Aorta (tissue), 5 donors: ENCODE data around the gene SDHAF3. TPM values are rescaled to one million over a fixed set of nuclear protein-coding genes. Genes with fewer than 3 reads are reported as not detected.

Experiments
- ATAC-seq: fragments of 200-7000 bp; cut with Tn5 transposase; one replicate; pipeline ENCODE4 v1.9.1; 2022; ENCODE audit warnings: moderate library complexity; ENCODE audit not compliant: low FRiP score
- DNase-seq, 2 donors: peaks; one replicate each; pipeline ENCODE4 v3.0.0-alpha.2; 2020
- H3K27ac ChIP-seq, 2 donors: one replicate each; pipeline ENCODE4 v1.5.1; 2013; ENCODE audit warnings: low read length in 2 of 2, mild to moderate bottlenecking in 2 of 2, moderate library complexity in 2 of 2, control low read depth in 1 of 2, inconsistent platforms in 1 of 2, low read depth in 1 of 2
- H3K27me3 ChIP-seq, 2 donors: one replicate each; pipeline ENCODE4 v1.6.1; 2013; ENCODE audit warnings: control low read depth in 1 of 2, low read length in 1 of 2, mild to moderate bottlenecking in 1 of 2, moderate library complexity in 1 of 2; ENCODE audit not compliant: insufficient read depth in 2 of 2, control insufficient read depth in 1 of 2
- H3K36me3 ChIP-seq, 2 donors: one replicate each; pipeline ENCODE4 v1.6.1; 2013; ENCODE audit warnings: control low read depth in 1 of 2, low read length in 1 of 2, mild to moderate bottlenecking in 1 of 2; ENCODE audit not compliant: insufficient read depth in 2 of 2, control insufficient read depth in 1 of 2
- H3K4me1 ChIP-seq, 2 donors: one replicate each; pipeline ENCODE4 v1.6.1; 2013; ENCODE audit warnings: low read length in 2 of 2, control low read depth in 1 of 2, mild to moderate bottlenecking in 1 of 2, moderate library complexity in 1 of 2; ENCODE audit not compliant: insufficient read depth in 2 of 2, control insufficient read depth in 1 of 2
- H3K4me3 ChIP-seq, 2 donors: one replicate each; pipeline ENCODE4 v1.5.1; 2013; ENCODE audit warnings: low read length in 2 of 2, control low read depth in 1 of 2, mild to moderate bottlenecking in 1 of 2
- H3K9me3 ChIP-seq: one replicate; pipeline ENCODE4 v1.6.1; 2013; ENCODE audit warnings: mild to moderate bottlenecking, low read length; ENCODE audit not compliant: control insufficient read depth
- WGBS, 2 donors: extraction: QIAGEN DNeasy Blood & Tissue Kit; methylation state at CpG; one replicate each; pipeline ENCODE4 v1.1.7; 2013; 5-methylcytosine and 5-hydroxymethylcytosine counted together
- intact Hi-C, 2 donors: fragments of 100-400 bp; cut with DNase I; formaldehyde crosslinking; loops; one replicate each; pipeline versions ENCODE4 v1.14.2 to v1.15.0; 2022
- polyA plus RNA-seq, 2 donors: library from polyadenylated mRNA; stranded (reverse); fragments of 200-250 nt; gene quantifications; one replicate each; pipeline ENCODE4 v1.2.3, GENCODE V29; 2013
- total RNA-seq, 2 donors: library from RNA; stranded (reverse); fragmentation: NEBNext Ultra II Directional; extraction: Animal tissue kit (Norgen Biotek cat#: 25700); gene quantifications; one replicate each; pipeline ENCODE4 v1.2.1, GENCODE V29; 2021
- donor health status: healthy with polysubstance abuse.
- donor health status: Bipolar disorder and iron deficiency.
- donor health status: DM: no; HTN: no; CAD: no.
- donor health status: DM: no; HTN: no; CAD: no.
- donor health status: DM: yes; HTN: yes; CAD: no.

The SDHAF3 gene
- total and polyA plus RNA-seq, 4 donors = 6.5 to 11.1 (median 8.0) TPM

DNA sequence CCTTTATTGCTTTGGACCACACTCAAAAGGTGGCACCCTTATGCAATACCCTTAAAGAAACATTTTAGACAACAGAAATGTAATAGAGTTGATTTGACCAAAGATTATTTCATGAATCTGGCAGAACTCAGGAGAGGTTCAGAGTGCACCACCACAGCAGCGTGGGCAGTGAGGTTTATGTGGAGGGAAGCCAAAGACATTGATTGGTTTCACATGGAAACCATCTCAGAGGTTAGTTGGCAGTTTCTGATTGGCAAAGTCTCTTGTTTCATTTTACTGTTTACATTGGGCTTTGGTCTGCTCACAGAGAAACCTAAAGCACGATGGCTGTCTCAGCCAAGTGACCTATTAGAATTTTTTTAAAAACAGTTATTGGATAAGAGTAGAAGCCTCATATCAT is 101.3 kb downstream of the SDHAF3 start:
- Histone ChIP-seq H3K27me3 (no peaks in the 10 kb centered on the region), H3K4me1 (no peaks in the 10 kb centered on the region), H3K27ac (no peak overlapping the region), H3K4me3 (no peak overlapping the region), H3K36me3 (no peaks in the 10 kb centered on the region), H3K9me3 (no peaks in the 10 kb centered on the region)
- intact Hi-C loops = no loop called here
- WGBS, 2 donors = 21 to 28% methylated on average over 2 of the region's 2 CpGs
- ATAC-seq = no peak
- no peak for DNase-seq

DNA sequence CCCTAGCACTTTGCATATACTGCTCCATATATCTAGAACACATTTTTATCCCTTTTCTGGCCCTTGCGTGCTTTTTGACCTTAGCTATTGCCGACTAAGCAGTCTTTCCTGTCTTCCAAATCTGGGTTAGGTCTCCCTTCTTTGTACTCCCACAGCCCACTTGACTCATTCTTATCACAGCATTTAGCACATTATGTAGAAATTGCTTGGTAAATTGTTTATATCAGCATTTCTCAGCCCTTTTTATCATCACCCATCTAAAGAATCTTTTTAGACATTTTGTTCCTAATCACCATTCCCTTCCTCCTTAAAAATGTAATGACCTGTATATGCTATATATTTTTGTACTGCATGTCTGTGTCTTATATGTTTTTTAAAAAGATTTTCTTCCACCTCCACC is 101.7 kb downstream of the SDHAF3 start:
- 73 to 76% methylated on average over 2 of the region's 2 CpGs for WGBS, 2 donors
- ATAC-seq (no peak), DNase-seq (no peak)
- Histone ChIP-seq H3K4me1 (no peaks in the 10 kb centered on the region), H3K27me3 (no peaks in the 10 kb centered on the region), H3K27ac (no peak overlapping the region), H3K36me3 (no peaks in the 10 kb centered on the region), H3K9me3 (no peaks in the 10 kb centered on the region), H3K4me3 (no peak overlapping the region)
- intact Hi-C loops = no loop called here

DNA sequence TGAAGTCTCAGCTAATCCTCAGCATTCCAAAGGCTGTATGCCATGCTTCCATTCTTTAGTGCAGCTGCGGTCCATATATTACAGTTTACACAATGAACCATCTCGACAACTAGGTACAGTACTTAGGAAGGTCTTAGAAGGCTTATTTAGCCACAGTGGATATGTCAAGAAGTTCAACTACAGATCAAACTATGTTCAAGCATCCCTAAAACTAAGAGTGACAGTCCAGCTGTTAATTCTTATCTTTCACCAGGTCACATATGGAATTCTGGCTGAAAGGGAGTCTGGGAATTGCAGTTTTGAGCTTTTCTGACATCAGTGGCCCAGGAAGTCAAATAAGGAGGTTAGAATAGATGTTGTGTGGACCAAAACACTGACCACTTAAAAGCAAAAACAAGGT is 106.8 kb downstream of the SDHAF3 start:
- Histone ChIP-seq H3K4me1 (no peaks in the 10 kb centered on the region), H3K36me3 (no peaks in the 10 kb centered on the region), H3K4me3 (no peak overlapping the region), H3K9me3 (no peaks in the 10 kb centered on the region), H3K27ac (no peak overlapping the region), H3K27me3 (no peaks in the 10 kb centered on the region)
- intact Hi-C loops = no loop called here
- no peak for DNase-seq
- ATAC-seq = no peak
- WGBS, 2 donors = 85 to 86% methylated on average over 2 of the region's 2 CpGs

DNA sequence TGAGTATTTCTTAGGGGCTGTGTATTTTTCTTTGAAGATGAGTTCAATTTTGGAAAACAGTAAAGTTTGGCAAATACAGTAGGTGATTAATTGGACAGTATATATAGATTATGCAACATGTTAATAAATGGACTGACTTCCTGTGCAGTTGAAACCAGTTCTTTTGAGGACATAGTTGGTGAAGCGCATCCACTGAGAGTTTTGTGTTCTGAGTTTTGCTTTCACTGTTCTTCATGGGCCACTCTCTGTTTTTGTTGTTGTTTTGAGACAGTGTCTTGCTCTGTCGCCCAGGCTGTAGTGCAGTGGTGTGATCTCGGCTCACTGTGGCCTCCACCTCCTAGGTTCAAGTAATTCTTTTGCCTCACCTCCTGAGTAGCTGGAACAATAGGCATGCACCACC is 109.0 kb downstream of the SDHAF3 start:
- Histone ChIP-seq H3K4me1 (no peaks in the 10 kb centered on the region), H3K4me3 (no peak overlapping the region), H3K27ac (no peak overlapping the region), H3K9me3 (no peaks in the 10 kb centered on the region), H3K36me3 (no peaks in the 10 kb centered on the region), H3K27me3 (no peaks in the 10 kb centered on the region)
- DNase-seq = no peak
- intact Hi-C loops = no loop called here
- no peak for ATAC-seq
- 55 to 76% methylated on average over 3 of the region's 3 CpGs for WGBS, 2 donors

Other genes starting within 250 kb of the SDHAF3 start
- gene DLX6, start 112.1 kb upstream of the SDHAF3 start, total RNA-seq = under 1 TPM; 0.19 to 0.27 TPM
- under 1 TPM in 1 of 2 donors, not detected in 1; 0.13 TPM for gene DLX6, start 112.1 kb upstream of the SDHAF3 start, polyA plus RNA-seq
- 1 to 10 TPM; 1.1 to 1.4 TPM for gene DLX5, start 92.9 kb upstream of the SDHAF3 start, total RNA-seq
- not detected for gene DLX5, start 92.9 kb upstream of the SDHAF3 start, polyA plus RNA-seq